Posterior cingulate gyrus (tissue), 11 donors: Measurements from ENCODE around the gene PRICKLE1.
A peak's percentile ranks its signal among the peaks of the same experiment; 100 is the strongest.

Experiments
- DNase-seq, 10 donors: peaks; one replicate each; pipeline versions ENCODE4 v3.0.0 to v3.0.0-alpha.2; 2020 to 2021; ENCODE audit warnings: mixed read lengths in 3 of 10
- intact Hi-C: fragments of 100-400 bp; cut with DNase I; formaldehyde crosslinking; loops from one replicate; pipeline ENCODE4 v1.15.1; 2023

PRICKLE1 gene

DNA sequence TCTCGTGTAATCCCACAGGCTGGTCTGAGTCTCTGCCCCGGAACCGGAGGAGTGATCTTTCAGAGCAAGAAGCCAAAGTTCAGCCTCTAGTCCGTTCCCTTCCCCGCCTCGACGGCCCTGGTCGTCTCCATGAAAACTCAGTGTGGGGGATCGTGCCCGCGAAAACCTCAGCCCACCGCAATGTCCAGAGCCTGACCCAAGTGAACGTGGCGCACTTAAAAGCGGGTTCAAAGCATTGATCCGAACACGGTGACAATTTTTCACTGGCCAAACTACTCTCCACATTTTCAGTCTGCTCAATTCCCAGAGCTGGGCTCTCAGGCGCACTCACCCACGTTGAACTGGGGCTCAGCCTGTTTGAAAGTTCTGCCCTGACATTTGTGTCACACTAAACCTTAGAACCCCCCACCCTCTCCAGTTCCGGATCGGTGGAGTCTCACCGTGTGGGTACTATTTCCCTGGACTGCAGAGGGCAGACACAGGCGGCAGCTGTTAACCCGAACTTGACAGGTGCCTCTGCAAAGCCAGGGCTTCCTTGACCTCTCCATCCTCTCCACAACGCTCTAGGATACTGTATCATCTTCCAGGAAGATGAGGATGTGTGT, 886 bp upstream of the PRICKLE1 start:
- DNase-seq: peak in 2 of 10 donors; percentile 16 to 17
- intact Hi-C loops: no loop called here

DNA sequence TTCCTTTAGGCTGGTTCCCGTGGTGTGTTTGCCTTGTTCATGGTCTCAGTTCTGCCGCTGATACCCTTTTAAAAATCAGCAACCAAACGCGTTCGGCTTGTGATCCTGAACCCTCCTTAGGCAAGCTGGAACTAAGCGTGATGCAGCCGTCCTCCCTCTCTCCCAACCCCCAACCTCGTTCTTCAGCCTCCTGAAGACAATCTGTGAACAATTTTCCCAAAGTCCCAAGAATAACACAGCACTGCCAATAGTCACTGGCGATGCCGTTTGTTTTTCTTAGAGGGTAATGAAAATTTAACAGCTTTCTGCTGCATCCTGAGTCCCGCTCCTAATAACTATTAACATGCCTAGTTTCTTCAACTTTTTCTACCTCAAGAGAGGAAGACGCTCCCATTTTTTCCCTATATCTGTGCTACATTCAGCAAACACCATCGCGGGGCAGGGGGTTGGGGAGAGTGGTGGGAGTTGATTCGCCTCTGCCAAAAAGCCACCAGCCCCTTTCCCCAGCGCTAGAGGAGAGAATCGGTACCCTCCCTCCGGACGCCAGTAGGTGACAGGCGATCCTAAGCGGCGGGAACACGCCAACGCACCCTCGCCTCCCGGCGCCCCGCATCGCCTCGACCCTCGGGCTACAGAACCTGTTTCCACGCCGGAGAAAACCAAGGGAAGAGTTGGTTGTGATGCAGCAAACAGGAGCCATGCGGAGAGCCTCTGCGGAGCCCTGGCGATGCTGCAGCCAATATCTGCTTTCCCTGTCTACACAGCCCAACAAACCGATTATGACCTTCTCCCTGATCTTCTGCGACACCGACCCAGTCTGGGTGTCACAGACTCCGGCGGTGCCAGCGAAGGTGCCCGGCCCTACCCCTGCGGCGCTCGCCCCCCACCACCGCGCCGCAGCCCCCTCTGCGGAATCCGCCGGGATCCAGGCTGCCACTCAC, 752 bp downstream of the PRICKLE1 start:
- DNase-seq: peak in 9 of 10 donors; percentile 28 to 90 (median 55)
- intact Hi-C loops: no loop called here

DNA sequence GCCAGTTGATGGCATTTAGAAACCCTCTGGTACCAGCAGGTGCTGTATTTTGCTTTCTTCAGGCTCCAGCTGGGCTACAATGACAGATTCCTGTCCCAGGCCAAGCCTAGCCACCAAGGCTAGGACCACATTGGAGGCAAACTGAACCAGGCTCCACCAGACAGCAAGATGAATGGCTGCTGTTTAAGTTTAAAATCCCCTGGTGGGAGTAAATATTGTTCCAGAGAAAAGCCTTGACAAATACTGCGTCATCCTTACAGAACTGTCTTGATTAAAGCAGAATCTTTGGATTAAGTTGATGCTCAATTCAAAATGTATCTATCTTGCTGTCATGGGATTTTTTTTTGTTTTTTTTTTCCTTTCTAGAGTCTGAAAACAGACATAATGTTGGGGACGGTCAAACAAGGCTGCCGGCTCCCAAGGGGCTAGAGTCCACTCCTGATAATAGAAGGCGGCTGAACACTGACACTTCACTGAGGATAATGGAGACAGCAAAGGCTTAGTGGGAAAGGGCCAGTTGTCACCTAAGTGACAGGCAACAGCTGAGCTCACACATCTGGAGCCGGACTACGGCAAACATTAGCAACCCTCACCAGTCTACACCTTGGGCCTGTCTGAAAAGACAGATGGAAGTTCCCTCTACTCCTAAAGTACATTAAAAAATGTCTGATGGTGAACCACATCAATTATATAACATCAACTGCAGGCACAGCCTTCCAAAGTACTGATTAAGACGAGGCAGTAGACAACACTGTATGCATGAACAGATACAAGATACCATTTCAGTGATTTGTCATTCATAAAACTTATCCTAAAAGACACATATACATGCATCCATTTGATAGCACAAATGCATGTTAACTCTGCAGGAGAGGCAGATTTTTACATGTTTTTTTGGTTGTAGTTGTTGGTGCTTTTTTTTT, 1.7 kb downstream of the PRICKLE1 start:
- intact Hi-C loops: no loop called here
- DNase-seq: no peak

DNA sequence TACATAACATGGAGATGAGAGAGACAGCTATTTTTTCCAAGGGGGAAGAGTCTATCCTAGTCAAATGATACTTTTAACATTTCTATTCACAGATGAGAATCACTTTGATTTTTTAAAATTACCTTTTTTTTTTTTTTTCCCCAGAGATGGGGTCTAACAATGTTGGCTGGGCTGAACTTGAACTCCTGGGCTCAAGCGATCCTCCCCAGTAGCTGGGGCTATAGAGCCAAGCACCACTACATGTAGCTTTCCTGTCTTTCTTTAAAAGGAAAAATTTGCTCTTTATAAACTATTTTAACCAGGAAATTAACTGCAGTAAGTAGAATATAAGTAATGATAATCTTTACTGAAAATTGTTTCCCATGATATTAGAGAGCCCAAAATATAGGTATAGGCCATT, 3.3 kb downstream of the PRICKLE1 start:
- no peak for DNase-seq
- intact Hi-C loops: no loop called here

DNA sequence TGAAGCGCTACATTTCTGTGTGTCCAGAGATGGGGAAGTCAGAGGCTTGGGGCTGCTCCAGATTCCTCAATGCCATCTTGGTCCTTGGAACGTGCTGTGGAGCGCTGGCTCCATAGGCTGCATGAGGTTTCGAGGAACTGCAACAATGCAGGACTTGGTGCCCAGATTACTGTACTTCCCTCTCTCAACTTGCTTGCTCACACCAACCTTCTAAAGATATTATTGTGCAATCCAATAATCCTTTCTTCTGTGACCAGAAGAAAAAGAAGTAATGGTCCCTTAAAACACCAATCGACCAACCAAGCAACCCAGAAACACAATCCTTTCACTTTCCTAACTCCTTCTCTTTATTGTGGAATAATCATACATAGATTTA, 3.7 kb downstream of the PRICKLE1 start:
- intact Hi-C loops: no loop called here
- DNase-seq: no peak

DNA sequence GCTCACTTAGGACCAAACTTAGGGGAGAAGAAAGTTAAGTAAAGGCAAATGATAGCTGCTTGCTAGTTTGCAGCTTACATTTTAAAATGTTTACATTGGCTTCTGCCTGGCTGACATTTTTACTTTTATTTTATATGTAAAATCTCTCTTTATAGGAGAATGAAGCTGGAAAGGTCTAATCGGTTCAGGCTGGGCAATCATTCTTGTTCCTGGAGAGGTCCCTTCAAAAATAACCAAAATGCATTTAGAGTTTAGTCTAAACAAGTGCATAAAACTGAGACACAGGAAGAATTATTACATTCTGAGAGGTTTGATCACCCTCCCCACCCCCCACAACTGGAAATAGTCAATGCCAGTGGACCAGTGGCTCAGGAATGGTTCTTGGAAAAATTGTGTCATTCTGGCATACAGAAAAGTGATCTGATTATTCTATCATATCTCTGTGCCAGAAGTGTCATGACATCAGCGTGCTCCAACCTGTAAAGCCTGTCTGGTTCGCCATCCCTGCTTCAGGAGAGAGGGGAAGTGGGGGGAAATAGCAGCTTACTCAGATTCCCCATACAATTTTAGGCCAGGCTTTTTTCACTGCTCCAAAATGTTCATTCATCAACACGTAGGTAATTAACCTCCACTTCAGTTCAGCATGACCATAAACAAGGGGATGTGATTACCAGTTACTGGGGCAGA, 4.2 kb downstream of the PRICKLE1 start:
- intact Hi-C loops: no loop called here
- no peak for DNase-seq

DNA sequence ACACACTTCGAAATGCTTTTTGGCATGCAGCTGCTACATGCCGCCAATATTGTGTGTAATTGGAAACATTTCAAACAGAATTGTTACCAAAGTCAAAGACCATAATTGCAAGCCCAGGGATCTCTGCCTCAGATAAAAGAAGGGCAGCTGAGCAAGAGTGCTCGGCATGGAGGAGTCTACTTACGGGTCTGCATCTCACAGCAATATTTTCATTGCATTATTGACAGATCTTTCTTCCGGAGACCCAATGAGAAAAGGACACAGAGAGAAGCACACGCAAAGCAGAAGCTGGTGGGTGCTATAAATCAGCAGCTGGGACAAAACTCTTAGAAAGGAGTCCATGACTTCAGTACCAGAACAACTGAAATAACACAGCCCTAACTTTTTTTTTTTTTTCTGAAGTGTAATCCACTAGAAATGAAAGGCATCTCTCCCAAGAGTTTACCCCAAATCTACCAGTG, 4.9 kb downstream of the PRICKLE1 start:
- DNase-seq: no peak

DNA sequence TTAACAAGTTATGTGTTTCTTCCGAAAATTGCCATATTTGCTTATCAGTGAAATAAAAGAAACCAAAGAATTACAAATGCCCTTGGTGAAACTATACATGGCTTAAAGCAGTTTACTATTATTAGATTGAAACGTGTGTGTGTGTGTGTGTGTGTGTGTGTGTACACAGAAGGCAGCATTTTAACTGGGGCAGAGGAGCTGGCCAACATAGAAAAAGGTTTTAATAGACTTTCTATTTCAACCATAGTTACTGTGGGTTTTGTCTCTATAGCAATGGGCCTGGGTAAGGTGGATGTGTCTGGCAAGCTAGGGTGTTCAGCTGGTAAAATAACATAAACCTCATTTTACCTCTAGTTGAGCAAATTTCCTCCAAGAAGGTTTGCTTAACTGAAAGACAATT, 6.5 kb downstream of the PRICKLE1 start:
- no peak for DNase-seq
- intact Hi-C loops: no loop called here

More for the DNA sequence above, 4.9 kb downstream of the PRICKLE1 start:
- intact Hi-C loops: no loop called here

DNA sequence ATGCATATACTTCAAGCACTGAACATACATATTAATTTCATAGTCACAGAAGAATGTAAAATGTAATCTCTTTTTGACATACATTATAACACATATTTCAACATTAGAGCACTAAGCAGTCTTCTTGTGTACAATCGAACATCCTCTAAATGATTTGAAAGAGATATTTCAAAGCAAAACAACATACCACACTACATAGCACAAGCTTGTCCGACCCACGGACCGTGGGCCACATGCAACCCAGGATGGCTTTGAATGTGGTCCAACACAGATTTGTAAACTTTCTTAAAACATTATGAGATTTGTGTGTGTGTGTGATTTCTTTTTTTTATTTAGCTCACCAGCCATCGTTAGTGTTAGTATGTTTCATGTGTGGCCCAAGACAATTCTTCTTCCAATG, 7.0 kb downstream of the PRICKLE1 start:
- DNase-seq: no peak
- intact Hi-C loops: no loop called here

DNA sequence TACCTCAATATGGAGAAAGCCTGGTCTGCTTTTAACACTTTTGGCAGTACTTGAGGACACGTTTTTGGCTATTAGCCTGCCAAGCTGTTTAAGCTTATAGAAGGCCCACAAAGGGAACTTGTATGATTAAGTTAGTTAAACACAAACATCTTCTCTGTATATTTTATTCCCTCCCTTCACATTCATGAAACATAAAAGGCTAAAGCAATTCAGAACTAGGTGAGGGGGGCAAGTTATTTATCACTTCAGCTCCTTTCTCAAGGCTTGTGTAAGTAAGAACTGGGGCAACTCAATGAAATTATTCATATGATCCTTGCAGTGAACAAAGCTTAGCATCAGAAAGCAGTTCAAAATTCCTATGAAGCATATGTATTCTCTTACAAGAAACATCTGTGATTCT, 7.5 kb downstream of the PRICKLE1 start:
- intact Hi-C loops: no loop called here
- DNase-seq: no peak

DNA sequence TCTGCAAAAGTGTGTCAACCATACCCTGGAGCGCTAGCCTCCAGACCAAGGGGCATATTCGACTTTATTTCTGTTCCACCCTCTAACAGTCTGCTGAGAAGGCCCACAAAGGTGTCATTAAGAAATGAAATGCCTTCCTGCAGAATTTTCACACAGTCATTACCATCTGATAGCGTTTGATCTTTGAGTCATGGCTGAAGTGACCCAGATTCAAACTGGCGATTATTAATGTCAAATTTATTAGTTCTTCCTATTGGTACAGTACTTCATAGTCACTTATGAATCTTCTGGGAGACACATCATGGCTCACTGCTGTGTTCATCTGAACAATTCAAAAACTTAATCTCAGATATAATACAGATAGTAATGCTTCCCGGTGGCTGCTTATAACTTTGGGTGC, 13.2 kb downstream of the PRICKLE1 start:
- DNase-seq: no peak
- intact Hi-C loops: no loop called here

DNA sequence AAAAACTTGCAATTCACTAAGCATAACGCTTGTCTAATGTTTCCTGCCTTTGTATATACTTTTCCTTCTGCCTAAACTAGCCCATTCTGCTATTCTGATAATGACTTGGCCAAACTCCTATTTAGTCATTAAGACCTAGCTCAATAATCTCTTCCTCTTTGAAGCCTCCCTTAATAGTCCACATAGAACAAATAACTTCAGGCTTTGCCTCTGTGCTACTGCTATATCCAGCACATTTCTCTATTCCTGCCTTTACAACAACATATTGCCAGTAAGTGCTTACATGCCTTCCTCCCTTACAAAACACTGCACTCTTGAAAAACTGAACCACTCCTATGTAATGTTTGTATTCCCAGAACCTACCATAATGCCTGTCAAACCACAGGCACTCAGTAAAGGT, 13.8 kb downstream of the PRICKLE1 start:
- intact Hi-C loops: no loop called here
- no peak for DNase-seq

DNA sequence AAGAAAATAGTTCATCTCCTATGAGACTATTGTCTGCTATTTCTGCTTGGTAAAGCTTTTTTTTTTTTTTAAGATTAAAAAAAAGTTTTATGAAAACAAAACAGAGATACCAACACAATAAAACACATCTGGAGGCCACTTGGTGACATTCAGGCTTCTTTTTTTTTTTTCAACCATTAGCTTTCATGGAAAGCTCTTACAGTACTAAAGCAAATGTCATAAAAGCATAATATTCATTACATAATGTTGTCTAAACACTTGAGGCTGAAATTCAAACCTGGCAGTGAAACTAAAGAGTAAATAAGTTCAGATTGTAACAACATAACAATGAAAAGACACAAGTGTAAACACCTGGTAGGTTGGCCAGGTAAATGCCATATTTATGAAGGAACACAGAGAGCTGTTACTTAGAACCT, 14.7 kb downstream of the PRICKLE1 start:
- intact Hi-C loops: no loop called here
- DNase-seq: no peak

DNA sequence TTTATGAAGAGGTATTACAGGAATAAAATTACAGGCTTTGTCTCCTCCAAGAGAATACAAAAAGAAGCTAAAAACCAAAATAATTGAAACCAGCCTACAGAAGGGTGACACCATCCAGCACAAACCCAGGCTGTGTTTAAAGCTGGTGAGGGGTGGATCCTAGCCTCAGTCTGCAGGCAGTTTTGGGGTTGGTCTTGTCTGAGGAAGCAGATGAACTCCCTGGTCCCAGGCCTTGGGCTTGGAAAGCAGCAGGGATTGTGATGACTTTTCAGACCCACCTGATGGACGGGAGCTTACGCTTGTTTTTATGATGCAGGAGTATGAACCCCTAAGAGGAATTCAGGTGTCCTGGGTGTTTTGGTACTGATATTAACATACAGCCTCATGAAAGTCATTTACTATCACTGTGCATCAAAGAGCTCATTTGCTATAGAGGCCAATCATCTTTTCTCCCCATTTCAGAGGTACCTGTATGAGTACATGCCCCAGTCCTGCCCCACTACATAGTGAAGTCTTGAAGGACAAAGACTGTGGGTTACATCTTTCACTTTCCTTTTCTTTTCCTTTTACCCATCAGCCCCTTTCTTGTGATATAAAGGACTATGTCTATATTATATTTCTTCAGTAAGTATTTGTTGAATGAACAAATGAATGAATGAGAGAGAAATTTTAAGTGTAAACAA, 18.1 kb downstream of the PRICKLE1 start:
- DNase-seq: no peak
- intact Hi-C loops: no loop called here

DNA sequence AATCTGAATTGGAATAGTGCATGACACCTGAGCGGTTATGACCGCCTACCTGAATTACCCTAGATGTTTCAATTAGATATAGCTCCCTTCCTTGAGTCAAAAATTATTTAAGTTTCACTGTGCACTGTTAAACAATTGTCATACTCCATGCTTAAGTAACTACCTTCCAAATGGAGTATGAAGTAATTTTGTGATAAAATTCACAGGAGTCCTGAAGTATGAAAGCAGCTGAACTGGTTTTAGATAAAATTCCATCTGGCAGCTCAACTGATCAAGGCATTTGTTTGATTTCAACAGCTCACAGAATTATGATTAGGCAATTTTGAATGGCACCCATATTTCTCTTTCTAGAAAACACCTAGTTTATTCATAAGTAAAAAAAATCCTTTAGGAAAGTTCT, 19.5 kb downstream of the PRICKLE1 start:
- DNase-seq: no peak
- intact Hi-C loops: no loop called here

DNA sequence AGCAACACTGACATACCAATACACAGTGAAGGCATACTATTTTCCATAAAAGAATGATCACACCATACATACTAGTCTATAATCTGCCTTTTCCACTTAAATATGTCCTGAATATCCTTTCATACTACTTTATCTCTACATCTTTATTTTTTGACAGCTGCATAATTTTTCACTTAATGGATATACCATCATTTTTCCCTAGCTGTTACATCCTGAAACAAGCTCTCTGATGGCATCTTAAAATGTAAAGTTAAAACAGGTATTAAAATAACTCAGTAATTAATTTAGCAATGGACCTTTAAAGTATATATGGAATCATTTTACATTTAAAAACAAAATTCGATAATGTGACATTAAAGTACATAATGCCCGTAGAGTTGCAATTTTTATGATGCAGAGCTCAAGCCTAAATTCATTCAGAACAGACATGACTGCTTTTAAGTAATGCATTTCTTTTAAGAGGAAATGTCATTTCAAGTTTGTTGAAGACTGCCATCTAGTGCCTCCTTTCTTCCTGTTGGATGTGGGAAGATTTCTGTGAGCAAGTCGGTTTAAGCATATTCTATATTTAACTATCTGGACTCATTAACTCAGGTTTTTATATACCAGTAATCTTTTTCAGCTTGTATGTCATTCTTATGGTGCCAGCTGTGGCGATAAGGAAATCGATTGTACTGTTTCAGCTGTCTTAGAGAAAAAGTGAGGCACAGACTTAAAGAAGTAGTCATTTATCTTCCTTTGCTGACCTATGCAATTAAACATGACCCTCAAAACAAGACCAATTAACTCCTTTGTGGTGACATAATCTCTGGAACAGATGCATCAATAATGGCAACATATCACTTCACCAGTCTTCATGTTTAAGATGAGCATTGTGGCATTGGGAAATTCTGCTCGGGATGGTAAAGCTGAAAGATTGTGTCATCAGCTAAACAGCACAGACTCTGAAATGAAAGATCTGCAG, 20.3 kb downstream of the PRICKLE1 start:
- intact Hi-C loops: loop anchor here (2.0 kb wide), 1 partner anchor 86 kb away; no protein-coding TSS in a partner anchor
- no peak for DNase-seq

DNA sequence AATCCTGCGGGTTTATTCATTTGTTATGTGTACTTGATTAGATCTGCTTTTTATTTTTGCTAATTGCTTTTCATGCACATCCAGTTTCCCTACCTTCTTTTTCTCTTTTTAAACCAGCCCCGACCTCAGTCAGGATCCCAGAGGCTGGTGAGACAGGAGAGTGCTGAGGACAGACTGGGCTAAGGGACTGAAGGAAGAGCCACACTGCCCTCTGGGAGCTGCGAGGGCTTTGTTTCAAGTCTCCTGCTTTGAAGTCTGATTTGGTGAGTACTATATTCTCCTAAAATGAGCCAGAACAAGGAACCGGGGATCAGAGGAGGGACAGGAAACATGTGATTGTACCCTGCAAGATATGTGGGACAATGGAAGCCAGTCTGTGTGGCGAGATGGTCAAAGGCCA, 23.9 kb downstream of the PRICKLE1 start:
- no peak for DNase-seq
- intact Hi-C loops: no loop called here

DNA sequence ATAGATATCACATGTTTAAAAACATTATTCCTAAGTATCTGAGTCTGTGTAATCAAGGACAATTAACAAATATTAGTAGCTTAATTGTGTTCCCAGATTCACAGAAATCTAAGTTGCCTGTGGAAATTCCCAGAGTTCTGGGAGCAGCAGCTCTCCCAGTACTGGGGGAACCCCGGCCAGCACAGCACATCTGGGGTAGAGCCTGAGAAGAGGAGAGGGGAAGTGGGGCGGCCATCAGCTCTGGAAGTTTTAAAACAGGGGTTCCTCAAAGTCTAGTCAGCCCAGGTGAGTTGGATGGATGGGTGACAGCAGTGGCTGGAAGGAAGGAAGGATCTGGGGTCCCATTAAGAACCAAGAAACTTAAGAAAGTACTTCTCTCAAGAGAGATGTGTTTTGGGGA, 24.6 kb downstream of the PRICKLE1 start:
- intact Hi-C loops: no loop called here
- no peak for DNase-seq

DNA sequence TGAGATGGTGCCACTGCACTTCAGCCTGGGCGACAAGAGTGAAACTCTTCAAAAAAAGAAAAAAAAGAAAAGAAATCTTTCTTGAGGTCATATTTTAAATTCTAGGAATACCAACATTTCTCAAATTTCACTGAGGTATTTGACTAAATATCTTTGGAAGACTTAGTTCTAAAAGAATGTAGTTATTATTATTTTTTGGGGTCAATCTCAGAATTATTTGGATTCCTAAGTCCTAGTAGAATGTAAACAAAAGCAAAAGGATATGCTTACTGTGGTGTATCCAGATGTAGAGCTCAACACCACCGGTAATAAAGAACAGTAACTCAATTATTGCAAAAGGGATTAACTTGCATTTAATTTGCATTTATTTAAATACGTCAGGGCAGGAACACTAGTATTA, 25.0 kb downstream of the PRICKLE1 start:
- no peak for DNase-seq
- intact Hi-C loops: no loop called here
